HEK293T (cell line): ENCODE results near the gene AXIN1.

ENCODE experiments used
- ARNT ChIP-seq: fragments of 450-650 bp; IDR thresholded peaks from 2 replicates; pipeline ENCODE4 v1.6.1; 2017; ENCODE audit warnings: mild to moderate bottlenecking
- BHLHE40 ChIP-seq: fragments of 450-650 bp; IDR thresholded peaks from 2 replicates; pipeline ENCODE4 v1.6.1; 2016; ENCODE audit warnings: mild to moderate bottlenecking, moderate library complexity, borderline replicate concordance
- CTBP1 ChIP-seq: fragments of 450-650 bp; IDR thresholded peaks from 2 replicates; pipeline ENCODE4 v1.6.1; 2016; ENCODE audit warnings: borderline replicate concordance
- ELF4 ChIP-seq: fragments of 450-650 bp; IDR thresholded peaks from 2 replicates; pipeline ENCODE4 v1.6.1; 2017; ENCODE audit warnings: antibody characterized with exemption
- FOXA1 ChIP-seq: fragments of 450-650 bp; IDR thresholded peaks from 2 replicates; pipeline ENCODE4 v1.6.1; 2016; ENCODE audit warnings: mild to moderate bottlenecking
- FOXK2 ChIP-seq: fragments of 450-650 bp; IDR thresholded peaks from 2 replicates; pipeline ENCODE4 v1.6.1; 2016; ENCODE audit warnings: mild to moderate bottlenecking
- FOXM1 ChIP-seq: fragments of 450-650 bp; IDR thresholded peaks from 2 replicates; pipeline ENCODE4 v1.6.1; 2017; ENCODE audit warnings: mild to moderate bottlenecking, borderline replicate concordance
- LEF1 ChIP-seq: fragments of 450-650 bp; IDR thresholded peaks from 2 replicates; pipeline ENCODE4 v1.6.1; 2017; ENCODE audit warnings: mild to moderate bottlenecking, borderline replicate concordance
- NFRKB ChIP-seq: fragments of 450-650 bp; IDR thresholded peaks from 2 replicates; pipeline ENCODE4 v1.6.1; 2016; ENCODE audit warnings: mild to moderate bottlenecking, moderate library complexity
- PKNOX1 ChIP-seq: fragments of 450-650 bp; IDR thresholded peaks from 2 replicates; pipeline ENCODE4 v1.6.1; 2016
- SP1 ChIP-seq: fragments of 450-650 bp; IDR thresholded peaks from 2 replicates; pipeline ENCODE4 v1.6.1; 2017
- SUZ12 ChIP-seq: fragments of 450-650 bp; IDR thresholded peaks from 2 replicates; pipeline ENCODE4 v1.6.1; 2016; ENCODE audit warnings: mild to moderate bottlenecking
- TARDBP ChIP-seq: fragments of 450-650 bp; IDR thresholded peaks from 2 replicates; pipeline ENCODE4 v1.6.1; 2016
- ZNF384 ChIP-seq: fragments of 450-650 bp; IDR thresholded peaks from 2 replicates; pipeline ENCODE4 v1.6.1; 2016

- TF ChIP-seq FOXA1 (no peak), SP1 (no peak), FOXM1 (no peak), LEF1 (no peak), FOXK2 (no peak), ELF4 (no peak), ARNT (no peak), CTBP1 (no peak), BHLHE40 (no peak), PKNOX1 (no peak), NFRKB (no peak), ZNF384 (no peak), SUZ12 (no peak), TARDBP (no peak)
Observed at GRCh38 chr16:361872-362701, 9.6 kb upstream of the AXIN1 start.
